ENCODE results near the gene PBX1.

The PBX1 gene

GRCh38 chr1:164617377-164618201 lies 58.6 kb downstream of the PBX1 start:
- no peak for DNase-seq (ENCODE audit: low read depth, low spot score)

GRCh38 chr1:164618202-164618564 lies 59.2 kb downstream of the PBX1 start:
- DNase-seq (ENCODE audit: low read depth, low spot score) = no peak

GRCh38 chr1:164619006-164619784 lies 60.2 kb downstream of the PBX1 start:
- DNase-seq (ENCODE audit: low read depth, low spot score) = no peak

- no peak for DNase-seq (ENCODE audit: low read depth, low spot score)
Observed at GRCh38 chr1:164622068-164622845, 63.3 kb downstream of the PBX1 start.

GRCh38 chr1:164623805-164624204 lies 64.8 kb downstream of the PBX1 start:
- no peak for DNase-seq (ENCODE audit: low read depth, low spot score)

- no peak for DNase-seq (ENCODE audit: low read depth, low spot score)
Observed at GRCh38 chr1:164624400-164624799, 65.4 kb downstream of the PBX1 start.

- no peak for DNase-seq (ENCODE audit: low read depth, low spot score)
Observed at GRCh38 chr1:164625004-164625617, 66.1 kb downstream of the PBX1 start.

GRCh38 chr1:164628772-164629171 lies 69.8 kb downstream of the PBX1 start:
- DNase-seq (ENCODE audit: low read depth, low spot score) = no peak

- DNase-seq (ENCODE audit: low read depth, low spot score) = no peak
Observed at GRCh38 chr1:164629971-164630370, 71.0 kb downstream of the PBX1 start.

GRCh38 chr1:164630626-164631396 lies 71.8 kb downstream of the PBX1 start:
- no peak for DNase-seq (ENCODE audit: low read depth, low spot score)

- DNase-seq (ENCODE audit: low read depth, low spot score) = no peak
Observed at GRCh38 chr1:164631751-164632150, 72.8 kb downstream of the PBX1 start.

- no peak for DNase-seq (ENCODE audit: low read depth, low spot score)
Observed at GRCh38 chr1:164633997-164634396, 75.0 kb downstream of the PBX1 start.

GRCh38 chr1:164635059-164635802 lies 76.2 kb downstream of the PBX1 start:
- DNase-seq (ENCODE audit: low read depth, low spot score) = no peak

GRCh38 chr1:164635803-164636731 lies 77.1 kb downstream of the PBX1 start:
- DNase-seq (ENCODE audit: low read depth, low spot score) = no peak

- DNase-seq (ENCODE audit: low read depth, low spot score) = no peak
Observed at GRCh38 chr1:164636757-164637156, 77.8 kb downstream of the PBX1 start.

GRCh38 chr1:164637461-164638375 lies 78.7 kb downstream of the PBX1 start:
- DNase-seq (ENCODE audit: low read depth, low spot score) = no peak

- no peak for DNase-seq (ENCODE audit: low read depth, low spot score)
Observed at GRCh38 chr1:164638492-164639202, 79.7 kb downstream of the PBX1 start.

All from activated CD4-positive, CD25-positive, alpha-beta regulatory T cell treated with anti-CD3 and anti-CD28 coated beads, Interleukin-2, amount 50 U/mL, for 16 hours (primary cell).